Measurements from ENCODE around the gene CHST6. TPM values are rescaled to one million over a fixed set of nuclear protein-coding genes. Genes with fewer than 3 reads are reported as not detected.
A peak's percentile ranks its signal among the peaks of the same experiment; 100 is the strongest.
"Not testable (repeated sequence)": the region's sequence is repeated elsewhere in the genome, so short reads cannot be mapped to it uniquely, and the experiment has no call there.

The CHST6 gene
- total RNA-seq, 1 donor from 2014 or later: 1.4 TPM

- peaks cover 72% of the 10 kb centered on the region for H3K4me1 ChIP-seq
- DNase-seq: not testable (repeated sequence)
- H3K27ac ChIP-seq (replicated peaks): peak overlapping the region; percentile 57
Measured at GRCh38 chr16:75456486-75456885, 38.8 kb downstream of the CHST6 start.

DNA sequence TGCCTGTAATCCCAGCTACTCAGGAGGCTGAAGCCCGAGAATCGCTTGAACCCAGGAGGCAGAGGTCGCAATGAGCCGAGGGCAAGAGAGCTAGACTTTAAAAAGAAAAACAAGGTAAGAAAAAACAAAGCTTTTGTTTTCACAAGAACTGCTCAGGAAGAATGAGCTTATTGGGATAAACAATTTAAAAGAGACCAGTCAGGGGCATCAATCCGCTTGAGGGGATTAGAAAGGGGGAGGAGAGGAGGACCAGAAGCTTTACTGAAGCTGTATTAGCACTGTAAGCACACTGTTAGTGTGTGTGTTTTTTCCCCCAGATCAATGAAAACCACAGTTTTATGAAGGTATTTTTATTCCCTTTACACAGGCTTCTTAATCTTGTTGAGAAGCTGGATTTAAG, 39.6 kb downstream of the CHST6 start:
- H3K4me3 ChIP-seq: no peak overlapping the region
- H3K36me3 ChIP-seq: peaks cover 8% of the 10 kb centered on the region
- H3K27me3 ChIP-seq (ENCODE audit: low read depth): no peaks in the 10 kb centered on the region
- DNase-seq: no peak
- no peaks in the 10 kb centered on the region for H3K9me3 ChIP-seq (replicated peaks)
- intact Hi-C loops (cut with micrococcal nuclease): no loop called here
- H3K27ac ChIP-seq (replicated peaks): peak overlapping the region; percentile 57
- TF ChIP-seq CTCF (IDR thresholded peaks at IDR 0.05; ENCODE audit: borderline replicate concordance): no peak
- peaks cover 64% of the 10 kb centered on the region for H3K4me1 ChIP-seq

More at GRCh38 chr16:75456486-75456885, 38.8 kb downstream of the CHST6 start:
- TF ChIP-seq CTCF (IDR thresholded peaks at IDR 0.05; ENCODE audit: borderline replicate concordance): peak; percentile 22
- H3K4me3 ChIP-seq; H3K36me3 ChIP-seq; H3K9me3 ChIP-seq (replicated peaks); intact Hi-C loops (cut with micrococcal nuclease); H3K27me3 ChIP-seq (ENCODE audit: low read depth): not testable (repeated sequence)

- H3K36me3 ChIP-seq: peaks cover 16% of the 10 kb centered on the region
- H3K4me3 ChIP-seq: no peak overlapping the region
- intact Hi-C loops (cut with micrococcal nuclease): no loop called here
- TF ChIP-seq CTCF (IDR thresholded peaks at IDR 0.05; ENCODE audit: borderline replicate concordance): no peak
- H3K27ac ChIP-seq (replicated peaks): peak overlapping the region; percentile 69
- peaks cover 49% of the 10 kb centered on the region for H3K4me1 ChIP-seq
- no peaks in the 10 kb centered on the region for H3K9me3 ChIP-seq (replicated peaks)
- no peaks in the 10 kb centered on the region for H3K27me3 ChIP-seq (ENCODE audit: low read depth)
- DNase-seq: no peak
Measured at GRCh38 chr16:75452464-75453190, 42.6 kb downstream of the CHST6 start.

GRCh38 chr16:75446416-75446815, 48.8 kb downstream of the CHST6 start:
- no peak for TF ChIP-seq CTCF (IDR thresholded peaks at IDR 0.05; ENCODE audit: borderline replicate concordance)
- no peak for DNase-seq
- Histone ChIP-seq H3K36me3 (peaks cover 22% of the 10 kb centered on the region), H3K27me3 (ENCODE audit: low read depth) (no peaks in the 10 kb centered on the region), H3K27ac (replicated peaks) (no peak overlapping the region), H3K4me3 (no peak overlapping the region), H3K9me3 (replicated peaks) (no peaks in the 10 kb centered on the region), H3K4me1 (peaks cover 11% of the 10 kb centered on the region)
- intact Hi-C loops (cut with micrococcal nuclease): no loop called here

- Histone ChIP-seq H3K36me3 (peaks cover 10% of the 10 kb centered on the region), H3K27me3 (ENCODE audit: low read depth) (no peaks in the 10 kb centered on the region), H3K4me1 (peaks cover 11% of the 10 kb centered on the region), H3K4me3 (no peak overlapping the region), H3K27ac (replicated peaks) (no peak overlapping the region), H3K9me3 (replicated peaks) (no peaks in the 10 kb centered on the region)
- intact Hi-C loops (cut with micrococcal nuclease): no loop called here
- DNase-seq: no peak
- TF ChIP-seq CTCF (IDR thresholded peaks at IDR 0.05; ENCODE audit: borderline replicate concordance): no peak
Measured at GRCh38 chr16:75445298-75445697, 49.9 kb downstream of the CHST6 start.
